Measurements from ENCODE around the gene ACOX3.

- TF ChIP-seq CTCF (IDR thresholded peaks at IDR 0.05) (no peak), MXI1 (IDR thresholded peaks at IDR 0.05; ENCODE audit: low read depth, low read length) (no peak), EZH2phosphoT487 (IDR thresholded peaks at IDR 0.05; ENCODE audit: borderline replicate concordance, low read depth) (no peak), POLR2AphosphoS5 (IDR thresholded peaks at IDR 0.05; ENCODE audit: low read depth, low read length) (no peak), RAD21 (IDR thresholded peaks at IDR 0.05; ENCODE audit: low read length) (no peak)
Measured at GRCh38 chr4:8422327-8422726, 18.2 kb downstream of the ACOX3 start.
